ENCODE data around the gene ADGRG1. TPM values are rescaled to one million over a fixed set of nuclear protein-coding genes. Genes with fewer than 3 reads are reported as not detected.

ADGRG1 gene
- total RNA-seq, 1 donor: 1.3 TPM

DNA sequence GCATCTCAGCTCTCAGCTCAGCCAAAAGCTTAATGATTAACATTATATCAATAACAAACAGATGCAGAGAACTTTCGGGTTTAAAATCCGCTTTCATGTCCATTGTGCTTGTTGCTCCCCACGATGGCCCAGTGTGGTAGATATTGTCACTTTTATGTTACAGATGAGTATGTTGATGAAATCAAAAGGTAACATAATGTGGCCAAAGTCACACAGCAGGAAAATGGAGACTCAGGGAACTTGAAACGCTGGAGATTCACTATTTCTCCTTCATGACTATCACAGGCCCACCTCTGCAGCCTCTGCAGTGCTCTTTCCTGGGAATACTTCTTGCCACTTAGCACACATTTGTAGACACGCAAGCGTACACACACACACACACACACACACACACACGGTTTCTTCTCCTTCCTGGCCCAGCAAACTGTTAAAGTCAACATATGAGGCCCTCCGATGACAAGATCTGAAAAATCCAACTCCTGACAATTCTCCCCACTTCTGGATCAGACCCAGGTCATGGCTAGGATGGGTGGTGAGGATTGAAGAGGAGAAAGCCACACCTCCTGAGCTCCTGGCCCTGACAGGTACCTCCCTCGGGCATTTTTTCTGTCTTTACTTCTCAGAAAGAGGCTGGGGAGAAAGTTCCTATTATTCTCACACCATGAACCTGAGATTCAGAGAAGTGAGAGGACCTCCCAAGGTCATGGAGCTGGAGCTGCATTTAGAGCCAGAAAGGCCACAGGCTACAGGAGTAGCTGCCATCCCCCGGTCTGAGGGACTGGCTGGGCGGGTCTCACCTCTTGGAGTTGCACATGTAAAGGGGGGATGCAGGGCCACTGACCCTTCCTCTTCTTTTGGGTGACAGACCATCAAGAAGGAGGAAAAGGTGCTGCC, 75.8 kb downstream of the ADGRG1 start:
- TF ChIP-seq, protein P1, sequence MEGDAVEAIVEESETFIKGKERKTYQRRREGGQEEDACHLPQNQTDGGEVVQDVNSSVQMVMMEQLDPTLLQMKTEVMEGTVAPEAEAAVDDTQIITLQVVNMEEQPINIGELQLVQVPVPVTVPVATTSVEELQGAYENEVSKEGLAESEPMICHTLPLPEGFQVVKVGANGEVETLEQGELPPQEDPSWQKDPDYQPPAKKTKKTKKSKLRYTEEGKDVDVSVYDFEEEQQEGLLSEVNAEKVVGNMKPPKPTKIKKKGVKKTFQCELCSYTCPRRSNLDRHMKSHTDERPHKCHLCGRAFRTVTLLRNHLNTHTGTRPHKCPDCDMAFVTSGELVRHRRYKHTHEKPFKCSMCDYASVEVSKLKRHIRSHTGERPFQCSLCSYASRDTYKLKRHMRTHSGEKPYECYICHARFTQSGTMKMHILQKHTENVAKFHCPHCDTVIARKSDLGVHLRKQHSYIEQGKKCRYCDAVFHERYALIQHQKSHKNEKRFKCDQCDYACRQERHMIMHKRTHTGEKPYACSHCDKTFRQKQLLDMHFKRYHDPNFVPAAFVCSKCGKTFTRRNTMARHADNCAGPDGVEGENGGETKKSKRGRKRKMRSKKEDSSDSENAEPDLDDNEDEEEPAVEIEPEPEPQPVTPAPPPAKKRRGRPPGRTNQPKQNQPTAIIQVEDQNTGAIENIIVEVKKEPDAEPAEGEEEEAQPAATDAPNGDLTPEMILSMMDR (IDR thresholded peaks at IDR 0.05; ENCODE audit: insufficient read depth, low read depth, low read length): no peak
- no peak for DNase-seq (ENCODE audit: low read depth)
- no peak overlapping the region for H3K4me3 ChIP-seq (ENCODE audit: low read depth, low read length)

DNA sequence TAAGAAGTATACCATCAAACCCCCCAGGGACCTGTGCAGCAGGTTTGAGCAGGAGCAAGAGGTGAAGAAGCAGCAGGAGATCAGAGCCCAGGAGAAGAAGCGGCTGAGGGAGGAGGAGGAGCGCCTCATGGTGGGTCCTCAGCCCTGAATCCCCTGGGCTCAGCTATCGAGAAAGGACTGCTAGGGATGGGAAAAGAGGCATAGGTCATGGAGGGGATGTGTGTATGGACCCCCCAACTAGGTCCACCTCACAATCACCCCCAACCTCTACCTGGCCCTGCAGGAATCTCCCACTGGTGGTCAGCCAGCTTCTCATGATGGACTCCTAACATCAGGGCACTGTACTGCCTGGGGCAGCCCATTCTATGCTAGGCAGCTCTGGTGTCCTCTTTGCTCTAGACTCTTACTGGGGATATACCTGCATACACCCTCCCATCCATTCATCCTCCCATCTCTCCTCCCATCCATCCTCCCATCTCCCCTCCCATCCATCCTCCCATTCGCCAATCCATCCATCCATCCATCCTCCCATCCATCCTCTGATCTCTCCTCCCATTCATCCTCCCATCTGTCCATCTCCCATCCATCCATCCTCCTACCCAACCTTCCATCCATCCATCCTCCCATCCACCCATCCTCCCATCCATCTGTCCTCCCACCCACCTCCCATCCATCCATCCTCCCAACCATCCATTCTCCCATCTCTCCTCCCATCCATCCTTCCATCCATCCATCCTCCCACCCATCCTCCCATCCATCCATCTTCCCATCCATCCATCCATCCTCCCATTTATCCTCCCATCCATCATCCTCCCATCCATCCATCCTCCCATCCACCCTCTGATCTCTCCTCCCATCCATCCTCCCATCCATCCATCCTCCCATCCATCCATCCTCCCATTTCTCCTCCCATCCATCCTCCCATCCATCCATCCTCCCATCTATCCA, 76.7 kb downstream of the ADGRG1 start:
- H3K4me3 ChIP-seq (ENCODE audit: low read depth, low read length): no peak overlapping the region
- TF ChIP-seq, protein P1 (IDR thresholded peaks at IDR 0.05; ENCODE audit: insufficient read depth, low read depth, low read length): no peak
- DNase-seq (ENCODE audit: low read depth): no peak

DNA sequence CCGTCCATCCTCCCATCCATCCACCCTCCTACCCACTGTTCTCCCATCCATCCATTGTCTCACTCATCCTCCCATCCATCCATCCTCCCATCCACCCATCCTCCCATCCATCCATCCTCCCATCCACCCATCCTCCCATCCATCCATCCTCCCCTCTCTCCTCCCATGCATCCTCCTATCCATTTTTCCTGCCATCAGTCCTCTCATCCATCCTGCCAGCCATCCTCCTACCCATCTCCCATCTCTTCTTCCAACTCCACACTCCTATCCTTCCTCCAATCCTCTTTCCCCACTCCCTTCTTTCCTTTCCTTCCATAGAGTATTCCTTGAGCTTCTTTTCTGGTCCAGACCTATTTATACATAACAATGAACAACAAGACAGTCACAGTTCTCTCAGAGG, 78.3 kb downstream of the ADGRG1 start:
- H3K4me3 ChIP-seq (ENCODE audit: low read depth, low read length): no peak overlapping the region
- no peak for DNase-seq (ENCODE audit: low read depth)
- TF ChIP-seq, protein P1 (IDR thresholded peaks at IDR 0.05; ENCODE audit: insufficient read depth, low read depth, low read length): no peak

DNA sequence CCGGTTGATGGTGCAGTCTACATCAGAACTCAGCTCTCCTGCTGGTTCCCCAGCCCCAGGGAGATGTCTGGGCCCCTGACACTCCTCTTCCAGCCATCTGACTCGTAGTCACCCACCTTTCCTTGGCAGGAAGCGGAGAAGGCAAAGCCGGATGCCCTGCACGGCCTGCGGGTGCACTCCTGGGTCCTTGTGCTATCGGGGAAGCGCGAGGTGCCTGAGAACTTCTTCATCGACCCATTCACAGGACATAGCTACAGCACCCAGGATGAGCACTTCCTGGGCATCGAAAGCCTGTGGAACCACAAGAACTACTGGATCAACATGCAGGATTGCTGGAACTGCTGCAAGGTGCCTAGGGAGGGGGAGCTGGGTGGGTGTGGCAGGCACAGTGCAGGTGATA, 78.9 kb downstream of the ADGRG1 start:
- no peak overlapping the region for H3K4me3 ChIP-seq (ENCODE audit: low read depth, low read length)
- TF ChIP-seq, protein P1 (IDR thresholded peaks at IDR 0.05; ENCODE audit: insufficient read depth, low read depth, low read length): no peak
- no peak for DNase-seq (ENCODE audit: low read depth)

- no peak overlapping the region for H3K4me3 ChIP-seq (ENCODE audit: low read depth, low read length)
- no peak for DNase-seq (ENCODE audit: low read depth)
- TF ChIP-seq, protein P1 (IDR thresholded peaks at IDR 0.05; ENCODE audit: insufficient read depth, low read depth, low read length): no peak
Observed at GRCh38 chr16:57708168-57708567, 79.7 kb downstream of the ADGRG1 start.

DNA sequence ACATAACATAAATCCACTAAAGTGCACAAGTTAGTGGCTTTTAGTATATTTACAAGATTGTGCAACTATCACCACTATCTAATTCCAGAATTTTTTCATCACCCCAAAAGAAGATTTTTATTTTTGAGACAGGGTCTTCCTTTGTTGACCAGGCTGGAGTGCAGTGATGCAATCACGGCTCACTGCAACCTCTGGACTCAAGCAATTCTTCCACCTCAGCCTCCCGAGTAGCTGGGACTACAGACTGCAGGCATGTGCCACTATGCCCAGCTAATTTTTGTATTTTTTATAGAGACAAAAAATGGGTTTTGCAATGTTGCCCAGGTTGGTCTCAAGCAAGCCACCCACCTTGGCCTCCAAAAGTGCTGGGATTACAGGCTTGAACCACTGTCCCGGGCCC, 81.2 kb downstream of the ADGRG1 start:
- TF ChIP-seq, protein P1 (IDR thresholded peaks at IDR 0.05; ENCODE audit: insufficient read depth, low read depth, low read length): no peak
- H3K4me3 ChIP-seq (ENCODE audit: low read depth, low read length): no peak overlapping the region
- DNase-seq (ENCODE audit: low read depth): no peak

All from fibroblast of villous mesenchyme (primary cell).